ENCODE measurements around the gene GPR157.
"Not testable (repeated sequence)": the region's sequence is repeated elsewhere in the genome, so short reads cannot be mapped to it uniquely, and the experiment has no call there.

Gene GPR157

DNA sequence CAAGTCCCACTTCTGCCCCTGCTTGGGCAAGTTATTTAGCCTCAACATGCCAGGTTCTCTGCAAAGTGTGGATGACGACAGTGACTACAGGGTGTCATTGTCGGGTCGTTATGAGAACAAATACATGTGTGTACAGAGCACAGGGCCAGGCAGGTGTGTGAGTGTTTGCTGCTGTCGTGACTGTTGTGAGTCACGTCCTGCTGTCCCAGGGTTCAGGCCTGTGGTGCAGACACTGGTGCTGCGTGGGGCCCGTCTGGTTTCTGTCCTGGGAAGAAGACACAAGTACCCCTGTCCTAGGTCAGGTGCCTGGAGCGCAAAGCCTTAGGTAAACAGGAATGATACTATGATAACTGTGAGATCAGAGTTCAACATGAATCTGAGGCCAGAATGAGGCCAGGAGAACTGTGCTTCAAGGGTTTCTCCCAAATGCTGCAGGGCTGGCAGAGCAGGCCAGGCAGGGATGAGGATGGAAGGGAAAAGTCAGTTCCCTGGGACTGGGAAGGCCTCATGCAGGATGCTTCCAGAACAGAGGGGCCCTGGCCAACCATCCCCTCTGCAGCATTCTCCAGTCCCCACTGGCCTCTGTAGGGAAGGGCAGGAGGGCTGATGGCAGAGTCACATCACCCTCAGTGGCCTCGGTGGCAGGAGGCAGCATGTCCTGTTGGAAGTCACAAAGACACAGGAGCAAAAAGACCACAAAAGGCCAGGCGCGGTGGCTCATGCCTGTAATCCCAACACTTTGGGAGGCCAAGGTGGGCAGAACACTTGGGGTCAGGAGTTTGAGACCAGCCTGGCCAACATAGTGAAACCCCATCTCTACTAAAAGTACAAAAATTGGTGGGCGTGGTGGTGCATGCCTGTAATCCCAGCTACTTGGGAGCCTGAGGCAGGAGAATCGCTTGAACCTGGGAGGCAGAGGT is 15.7 kb downstream of the GPR157 start:
- H3K27me3 Mint-ChIP-seq, result no peaks in the 10 kb centered on the region
- H3K4me3 Mint-ChIP-seq, result no peak overlapping the region
- peaks cover 2% of the 10 kb centered on the region for H3K36me3 Mint-ChIP-seq
- no peaks in the 10 kb centered on the region for H3K9me3 Mint-ChIP-seq (ENCODE audit: low read depth)
- H3K27ac Mint-ChIP-seq, result no peak overlapping the region
- no peaks in the 10 kb centered on the region for H3K4me1 Mint-ChIP-seq (ENCODE audit: low read depth)

DNA sequence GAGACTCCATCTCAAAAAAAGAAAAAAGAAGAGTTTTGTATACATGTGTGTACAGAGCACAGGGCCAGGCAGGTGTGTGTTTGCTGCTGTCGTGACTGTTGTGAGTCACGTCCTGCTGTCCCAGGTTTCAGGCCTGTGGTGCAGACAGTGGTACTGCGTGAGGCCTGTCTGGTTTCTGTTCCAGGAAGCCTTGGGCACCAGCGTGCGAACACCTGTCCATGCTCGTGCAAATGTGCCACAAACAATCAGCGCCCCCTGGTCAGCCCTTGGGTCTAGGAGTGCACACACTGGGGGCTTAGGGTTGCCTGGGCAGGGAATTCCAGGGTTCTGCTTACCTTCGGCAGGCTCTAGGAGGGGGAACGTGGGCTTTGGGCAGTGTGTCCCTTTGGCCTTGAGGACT is 16.9 kb downstream of the GPR157 start:
- no peak overlapping the region for H3K27ac Mint-ChIP-seq
- no peaks in the 10 kb centered on the region for H3K4me1 Mint-ChIP-seq (ENCODE audit: low read depth)
- H3K36me3 Mint-ChIP-seq, result peaks cover 2% of the 10 kb centered on the region
- H3K9me3 Mint-ChIP-seq (ENCODE audit: low read depth), result no peaks in the 10 kb centered on the region
- no peaks in the 10 kb centered on the region for H3K27me3 Mint-ChIP-seq
- H3K4me3 Mint-ChIP-seq, result no peak overlapping the region

DNA sequence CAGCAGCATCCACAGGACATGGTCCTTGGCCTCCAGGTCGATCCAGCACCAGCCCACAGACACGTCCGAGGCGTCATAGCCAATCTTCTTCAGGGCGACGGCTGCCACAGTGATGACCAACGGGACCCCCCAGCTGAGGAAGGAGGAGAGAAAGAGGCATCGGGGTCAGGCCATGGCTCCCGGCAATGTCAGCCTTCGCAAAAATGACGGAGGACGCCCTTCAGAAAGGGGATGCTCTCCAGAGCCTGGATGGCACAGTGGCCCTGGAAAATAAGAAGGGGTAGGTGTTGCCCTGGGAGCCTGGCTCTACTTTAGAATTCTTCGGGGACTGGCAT is 17.6 kb downstream of the GPR157 start:
- H3K27ac Mint-ChIP-seq, result no peak overlapping the region
- H3K9me3 Mint-ChIP-seq (ENCODE audit: low read depth), result no peaks in the 10 kb centered on the region
- peaks cover 2% of the 10 kb centered on the region for H3K36me3 Mint-ChIP-seq
- no peak overlapping the region for H3K4me3 Mint-ChIP-seq
- H3K27me3 Mint-ChIP-seq, result no peaks in the 10 kb centered on the region
- no peaks in the 10 kb centered on the region for H3K4me1 Mint-ChIP-seq (ENCODE audit: low read depth)

DNA sequence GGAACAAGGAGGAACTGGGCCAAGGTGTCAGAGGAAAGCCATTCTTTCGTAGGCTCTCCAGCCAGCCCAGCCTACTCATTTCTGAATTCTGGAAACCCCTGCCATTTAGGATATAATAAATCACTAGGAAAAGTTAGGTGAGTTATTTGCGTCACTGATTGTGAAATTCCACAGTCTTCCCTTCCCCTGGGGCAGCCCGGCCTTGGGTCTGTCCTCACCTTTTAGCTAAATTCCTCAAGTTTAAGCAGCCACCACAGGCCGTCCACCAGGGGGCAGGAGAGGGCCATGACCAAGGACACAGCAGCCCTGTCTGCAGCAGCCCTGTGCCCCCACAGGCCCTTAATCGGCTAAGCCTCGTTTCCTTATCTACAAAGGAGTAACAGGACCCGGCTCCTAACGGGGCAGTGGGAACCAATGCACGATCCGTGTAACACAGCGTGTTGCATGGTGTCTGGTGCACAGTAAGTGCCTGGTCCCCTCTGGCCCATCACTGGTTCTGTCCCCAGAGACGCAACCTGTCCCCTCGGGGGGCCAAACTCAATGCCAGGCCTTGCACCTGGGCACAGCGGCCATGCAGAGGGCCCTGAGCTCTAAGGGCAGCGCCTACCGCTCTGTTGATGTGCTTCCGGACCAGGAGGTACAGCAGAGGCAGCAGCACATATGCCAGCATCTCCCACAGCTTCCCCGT is 18.1 kb downstream of the GPR157 start:
- no peaks in the 10 kb centered on the region for H3K4me1 Mint-ChIP-seq (ENCODE audit: low read depth)
- H3K36me3 Mint-ChIP-seq, result peaks cover 2% of the 10 kb centered on the region
- no peak overlapping the region for H3K4me3 Mint-ChIP-seq
- no peak overlapping the region for H3K27ac Mint-ChIP-seq
- no peaks in the 10 kb centered on the region for H3K27me3 Mint-ChIP-seq
- no peaks in the 10 kb centered on the region for H3K9me3 Mint-ChIP-seq (ENCODE audit: low read depth)

DNA sequence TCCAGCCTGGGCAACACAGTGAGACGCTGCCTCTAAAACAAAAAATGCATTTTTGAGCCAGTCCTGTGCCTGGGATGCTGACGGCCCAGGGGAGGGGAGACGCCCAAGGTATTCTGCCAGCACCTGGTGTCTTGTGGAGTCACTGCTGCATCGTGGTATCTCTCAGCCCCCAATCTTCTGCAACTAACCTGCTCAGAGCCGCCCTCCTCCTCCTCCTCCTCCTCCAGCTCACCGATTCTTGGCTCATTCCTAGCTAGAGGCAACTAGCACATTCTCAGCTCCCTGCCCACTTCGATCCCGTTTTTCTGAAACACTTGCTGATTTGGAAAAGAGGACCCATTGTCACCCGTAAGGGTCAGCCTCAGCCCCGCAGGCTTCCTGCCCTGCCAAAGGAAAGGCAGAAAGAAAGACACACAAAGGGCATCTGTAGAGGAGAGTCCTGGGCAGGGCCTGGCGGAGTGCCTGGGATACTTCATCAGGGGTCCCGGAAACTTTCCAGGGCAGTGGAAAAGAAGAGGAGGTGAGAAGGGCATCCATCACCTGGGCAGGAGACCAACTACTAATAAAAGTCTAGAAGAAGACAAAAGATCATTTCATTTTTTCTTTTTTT is 20.7 kb downstream of the GPR157 start:
- no peaks in the 10 kb centered on the region for H3K9me3 Mint-ChIP-seq (ENCODE audit: low read depth)
- H3K27me3 Mint-ChIP-seq, result no peaks in the 10 kb centered on the region
- H3K4me3 Mint-ChIP-seq, result no peak overlapping the region
- no peak overlapping the region for H3K27ac Mint-ChIP-seq
- peaks cover 2% of the 10 kb centered on the region for H3K36me3 Mint-ChIP-seq
- H3K4me1 Mint-ChIP-seq (ENCODE audit: low read depth), result no peaks in the 10 kb centered on the region

DNA sequence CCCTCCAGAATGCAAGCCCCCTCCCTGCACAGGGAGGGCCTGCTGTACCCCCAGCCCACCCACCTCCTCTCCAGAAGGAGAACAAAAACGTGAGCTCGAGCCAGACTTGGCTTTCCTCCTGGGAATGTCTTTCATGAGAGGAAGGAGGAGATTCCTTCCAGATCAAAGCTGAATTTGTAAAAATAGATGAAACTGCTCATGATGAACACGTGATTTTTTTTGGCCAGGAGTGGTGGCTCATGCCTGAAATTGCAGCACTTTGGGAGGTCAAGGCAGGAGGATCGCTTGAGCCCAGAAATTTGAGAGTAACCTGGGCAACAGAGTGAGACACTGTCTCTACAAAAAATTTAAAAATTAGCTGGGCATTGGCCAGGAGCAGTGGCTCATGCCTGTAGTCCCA is 21.8 kb downstream of the GPR157 start:
- Mint-ChIP-seq H3K9me3 (ENCODE audit: low read depth) (no peaks in the 10 kb centered on the region), H3K4me1 (ENCODE audit: low read depth) (no peaks in the 10 kb centered on the region), H3K27me3 (no peaks in the 10 kb centered on the region), H3K36me3 (peaks cover 2% of the 10 kb centered on the region), H3K27ac (no peak overlapping the region), H3K4me3 (no peak overlapping the region)

DNA sequence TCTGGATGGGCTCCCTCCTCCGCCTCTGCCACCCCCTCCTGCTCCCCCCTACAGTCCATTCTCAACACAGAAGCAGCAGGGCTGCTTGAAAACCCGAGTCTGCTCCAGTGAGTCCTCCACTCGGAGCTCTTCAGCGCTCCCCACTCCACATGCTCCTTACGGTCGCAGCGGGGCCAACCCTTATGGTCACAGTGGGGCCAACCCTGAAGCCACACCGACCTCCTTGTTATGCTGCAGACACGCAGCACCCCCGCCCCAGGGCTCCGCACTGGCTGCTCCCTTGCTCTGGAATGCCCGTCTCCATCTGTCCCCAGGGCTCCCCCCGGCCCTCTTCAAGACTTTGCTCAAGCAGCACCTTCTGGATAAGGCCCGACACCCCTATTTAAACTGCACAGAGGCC is 22.6 kb downstream of the GPR157 start:
- no peak overlapping the region for H3K27ac Mint-ChIP-seq
- H3K4me1 Mint-ChIP-seq (ENCODE audit: low read depth), result no peaks in the 10 kb centered on the region
- no peaks in the 10 kb centered on the region for H3K9me3 Mint-ChIP-seq (ENCODE audit: low read depth)
- no peaks in the 10 kb centered on the region for H3K27me3 Mint-ChIP-seq
- no peak overlapping the region for H3K4me3 Mint-ChIP-seq
- H3K36me3 Mint-ChIP-seq, result peaks cover 2% of the 10 kb centered on the region

DNA sequence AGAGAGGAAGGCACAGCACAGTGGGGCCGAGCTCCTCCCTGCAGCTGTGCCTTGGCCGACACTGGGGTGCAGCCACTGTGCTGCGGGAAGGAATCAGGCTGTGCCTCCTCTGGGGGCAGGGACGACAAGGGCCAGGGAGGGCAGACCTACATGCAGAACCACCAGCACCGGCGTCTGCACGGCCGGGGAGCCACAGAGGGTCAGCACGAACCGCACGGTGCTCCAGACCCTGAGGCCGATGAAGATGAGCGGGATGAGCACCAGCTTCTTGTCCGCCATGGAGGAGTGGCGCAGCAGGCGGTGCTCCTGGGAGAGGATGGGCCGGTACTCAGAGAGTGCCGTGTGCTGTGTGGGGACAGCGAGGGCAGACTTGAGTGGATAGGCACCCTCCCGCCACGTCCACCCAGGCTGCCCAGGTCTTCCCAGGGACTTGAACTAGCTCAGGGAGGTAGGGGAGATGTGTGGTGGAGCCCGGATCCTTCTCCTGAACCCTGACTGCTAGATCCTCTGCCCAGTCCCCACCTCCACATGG is 23.5 kb downstream of the GPR157 start:
- H3K4me3 Mint-ChIP-seq, result no peak overlapping the region
- H3K27ac Mint-ChIP-seq, result no peak overlapping the region
- no peaks in the 10 kb centered on the region for H3K36me3 Mint-ChIP-seq
- H3K27me3 Mint-ChIP-seq, result no peaks in the 10 kb centered on the region
- H3K4me1 Mint-ChIP-seq (ENCODE audit: low read depth), result no peaks in the 10 kb centered on the region
- H3K9me3 Mint-ChIP-seq (ENCODE audit: low read depth), result no peaks in the 10 kb centered on the region

DNA sequence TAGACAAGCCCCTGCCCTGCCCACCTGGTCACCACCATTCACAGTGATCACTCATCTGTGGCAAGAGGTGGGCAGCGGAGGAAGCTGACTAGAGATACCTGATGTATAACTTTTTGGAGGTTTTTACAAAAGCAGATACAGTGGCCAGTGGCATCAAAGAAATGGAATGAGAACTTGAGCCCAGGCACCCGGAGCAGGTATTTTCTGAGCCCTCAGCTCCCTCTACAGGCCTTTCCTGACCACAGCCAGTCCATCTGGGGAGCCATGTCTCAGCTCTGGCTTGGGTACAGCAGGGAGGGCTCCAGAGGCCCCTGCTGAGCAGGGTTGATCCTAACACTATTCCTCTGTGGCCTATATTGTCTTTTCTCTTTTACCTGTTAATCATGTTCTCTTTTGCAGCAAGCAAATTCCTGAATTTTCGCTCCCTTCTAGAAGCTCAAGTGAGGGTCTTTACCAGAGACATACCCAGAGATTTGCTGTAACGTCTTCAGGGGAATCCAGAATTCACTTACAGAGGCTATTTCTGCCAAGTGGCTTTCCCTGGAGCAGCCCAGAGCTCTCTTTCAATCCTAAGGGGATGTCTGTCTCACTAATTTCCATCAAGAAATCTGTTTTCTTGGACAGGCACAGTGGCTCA is 27.3 kb downstream of the GPR157 start:
- H3K27me3 Mint-ChIP-seq, result no peaks in the 10 kb centered on the region
- no peak overlapping the region for H3K4me3 Mint-ChIP-seq
- no peaks in the 10 kb centered on the region for H3K4me1 Mint-ChIP-seq (ENCODE audit: low read depth)
- no peaks in the 10 kb centered on the region for H3K9me3 Mint-ChIP-seq (ENCODE audit: low read depth)
- no peak overlapping the region for H3K27ac Mint-ChIP-seq
- H3K36me3 Mint-ChIP-seq, result no peaks in the 10 kb centered on the region

DNA sequence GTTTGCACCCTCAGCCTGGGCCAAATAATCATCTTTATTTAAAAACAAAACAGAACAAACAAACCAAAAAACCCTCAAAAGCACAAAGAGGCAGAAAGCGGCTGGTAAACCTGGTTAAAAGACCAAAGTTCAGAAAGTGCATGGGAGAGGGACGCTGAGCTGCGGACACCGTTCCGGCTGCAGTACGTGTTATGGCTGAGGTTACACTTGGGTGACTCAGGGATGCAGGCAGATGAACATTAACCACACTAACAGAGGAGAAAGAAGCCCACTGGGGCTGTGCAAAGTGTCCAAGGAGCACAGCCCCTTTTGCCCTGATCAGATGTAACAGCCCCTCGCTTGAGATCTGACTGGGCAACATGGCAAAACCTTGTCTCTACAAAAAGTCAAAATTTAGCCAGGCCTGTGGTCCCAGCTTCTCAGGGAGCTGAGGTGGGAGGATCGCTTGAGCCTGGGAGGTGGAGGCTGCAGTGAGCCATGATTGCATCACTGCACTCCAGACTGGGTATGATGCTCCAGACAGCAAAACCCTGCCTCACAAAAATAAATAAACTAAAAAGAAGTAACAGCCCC is 28.3 kb downstream of the GPR157 start:
- H3K27me3 Mint-ChIP-seq, result no peaks in the 10 kb centered on the region
- H3K27ac Mint-ChIP-seq, result no peak overlapping the region
- H3K36me3 Mint-ChIP-seq, result no peaks in the 10 kb centered on the region
- H3K4me3 Mint-ChIP-seq, result no peak overlapping the region
- no peaks in the 10 kb centered on the region for H3K9me3 Mint-ChIP-seq (ENCODE audit: low read depth)
- H3K4me1 Mint-ChIP-seq (ENCODE audit: low read depth), result no peaks in the 10 kb centered on the region

DNA sequence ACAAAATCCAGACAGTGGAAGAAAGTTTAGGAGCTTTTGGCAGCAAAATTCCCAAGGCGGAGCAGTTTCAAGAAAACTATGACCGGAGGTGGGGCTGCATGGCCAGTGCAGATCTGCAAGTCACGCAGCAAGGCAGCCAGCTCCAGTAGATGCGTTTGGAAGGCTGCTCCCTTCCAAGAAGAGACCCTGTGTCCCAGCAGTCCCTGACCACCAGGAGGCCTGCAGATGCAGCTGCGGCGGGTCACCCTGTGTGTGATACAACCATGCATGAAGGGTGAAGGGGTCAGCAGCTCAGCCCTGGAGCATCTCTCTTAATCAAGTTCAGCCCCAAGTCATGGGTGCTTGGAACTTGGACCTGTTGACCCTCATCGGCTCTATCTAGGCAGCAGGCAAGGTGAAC is 29.3 kb downstream of the GPR157 start:
- Mint-ChIP-seq H3K36me3 (no peaks in the 10 kb centered on the region), H3K9me3 (ENCODE audit: low read depth) (no peaks in the 10 kb centered on the region), H3K27ac (no peak overlapping the region), H3K4me3 (no peak overlapping the region), H3K4me1 (ENCODE audit: low read depth) (no peaks in the 10 kb centered on the region), H3K27me3 (no peaks in the 10 kb centered on the region)

DNA sequence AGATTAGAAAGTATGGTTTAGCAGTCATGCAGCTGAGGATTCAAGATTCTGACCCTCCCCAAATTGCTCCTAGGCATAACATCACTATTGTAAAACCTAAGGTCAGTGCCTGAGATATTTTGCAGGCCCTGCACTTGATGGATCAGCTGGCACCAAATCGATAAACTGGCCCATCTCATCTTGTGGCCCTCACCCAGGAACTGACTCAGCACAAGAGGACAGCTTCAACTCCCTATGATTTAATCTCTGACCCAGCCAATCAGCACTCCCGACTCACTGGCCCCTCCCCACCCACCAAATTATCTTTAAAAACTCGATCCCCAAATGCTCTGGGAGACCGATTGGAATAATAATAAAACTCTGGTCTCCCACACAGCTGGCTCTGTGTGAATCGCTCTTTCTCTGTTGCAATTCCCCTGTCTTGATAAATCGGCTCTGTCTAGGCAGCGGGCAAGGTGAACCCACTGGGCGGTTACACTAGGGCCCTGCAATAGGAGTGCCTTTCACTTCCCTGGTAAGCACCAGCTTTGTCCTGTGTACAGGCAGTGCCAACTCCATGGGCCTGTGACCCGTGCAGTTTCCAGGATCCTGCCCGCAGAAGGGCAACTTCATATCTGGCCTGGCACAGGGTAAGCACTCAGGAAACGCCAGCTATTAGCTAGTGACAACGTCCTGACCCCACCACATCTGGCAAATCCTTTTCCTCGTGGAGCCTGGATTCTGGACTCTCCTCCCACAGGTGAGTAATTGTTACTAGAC is 30.8 kb downstream of the GPR157 start:
- Mint-ChIP-seq H3K36me3 (no peaks in the 10 kb centered on the region), H3K9me3 (ENCODE audit: low read depth) (no peaks in the 10 kb centered on the region), H3K4me3 (no peak overlapping the region), H3K27me3 (no peaks in the 10 kb centered on the region), H3K4me1 (ENCODE audit: low read depth) (no peaks in the 10 kb centered on the region), H3K27ac (no peak overlapping the region)

DNA sequence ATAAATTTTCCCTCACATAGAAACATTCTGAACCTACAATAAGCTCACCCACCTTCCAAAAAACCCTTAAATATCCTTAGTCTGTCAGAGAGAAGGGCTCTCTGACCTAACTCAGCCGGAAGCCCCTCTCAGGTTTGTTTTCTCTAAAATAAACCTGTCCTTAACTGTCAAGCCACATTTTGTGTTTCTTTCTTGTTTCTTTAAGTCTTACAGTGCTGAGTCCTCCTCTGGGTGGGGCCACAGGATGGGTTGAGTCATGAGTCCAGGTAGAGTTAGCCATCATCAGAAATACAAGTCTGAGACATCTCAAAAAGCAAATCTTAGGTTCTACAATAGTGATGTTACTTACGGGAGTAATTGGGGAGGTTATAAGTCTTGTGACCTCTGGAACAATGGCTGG is 33.1 kb downstream of the GPR157 start:
- Mint-ChIP-seq H3K27ac (no peak overlapping the region), H3K4me1 (ENCODE audit: low read depth) (no peaks in the 10 kb centered on the region), H3K36me3 (no peaks in the 10 kb centered on the region), H3K4me3 (no peak overlapping the region), H3K27me3 (no peaks in the 10 kb centered on the region), H3K9me3 (ENCODE audit: low read depth) (no peaks in the 10 kb centered on the region)

DNA sequence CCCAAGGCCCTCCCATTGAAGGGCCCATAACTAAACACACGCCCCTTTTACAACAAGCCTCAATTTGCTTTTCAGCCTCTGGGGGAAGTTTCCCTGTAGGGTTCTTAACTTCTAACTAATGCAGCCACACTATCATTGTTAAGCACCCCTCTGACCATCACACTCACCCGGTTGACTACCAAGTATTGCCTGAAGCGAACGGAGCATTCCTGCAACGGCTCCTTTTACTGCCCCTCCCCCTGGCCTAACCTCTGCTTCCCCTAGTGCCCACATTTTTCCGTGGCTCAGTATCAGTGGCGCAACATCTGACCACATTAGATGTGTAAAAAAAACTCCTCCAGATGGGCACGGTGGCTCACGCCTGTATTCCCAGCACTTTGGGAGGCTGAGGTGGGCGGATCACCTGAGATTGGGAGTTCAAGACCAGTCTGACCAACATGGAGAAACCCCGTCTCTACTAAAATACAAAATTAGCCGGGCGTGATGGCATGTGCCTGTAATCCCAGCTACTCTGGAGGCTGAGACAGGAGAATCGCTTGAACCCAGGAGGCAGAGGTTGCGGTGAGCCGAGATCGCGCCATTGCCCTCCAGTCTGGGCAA is 34.8 kb downstream of the GPR157 start:
- H3K27me3 Mint-ChIP-seq; H3K9me3 Mint-ChIP-seq (ENCODE audit: low read depth); H3K4me3 Mint-ChIP-seq: not testable (repeated sequence)

More for the DNA sequence above, 34.8 kb downstream of the GPR157 start:
- H3K4me1 Mint-ChIP-seq (ENCODE audit: low read depth); H3K27ac Mint-ChIP-seq; H3K36me3 Mint-ChIP-seq: not testable (repeated sequence)
